SK-N-MC (cell line): ENCODE results near the gene CIZ1.
"Not testable (repeated sequence)": the region's sequence is repeated elsewhere in the genome, so short reads cannot be mapped to it uniquely, and the experiment has no call there.

Experiments
- DNase-seq: peaks from one replicate; pipeline ENCODE4 v3.0.0-alpha.2; 2011; ENCODE audit warnings: low read depth, low spot score
- H3K27ac ChIP-seq: fragments of 200-600 bp; sonication (generic); 2 replicates; pipeline ENCODE4 v1.5.1; 2016; ENCODE audit warnings: mixed run types
- H3K36me3 ChIP-seq: fragments of 200-600 bp; sonication (generic); 2 replicates; pipeline ENCODE4 v1.6.1; 2017; ENCODE audit warnings: antibody characterized with exemption, low read length, mixed read lengths; ENCODE audit not compliant: insufficient read depth
- H3K4me3 ChIP-seq: fragments of 200-600 bp; sonication (generic); 2 replicates; pipeline ENCODE4 v1.5.1; 2016
- H3K9ac ChIP-seq: fragments of 200-600 bp; sonication (generic); 2 replicates; pipeline ENCODE4 v1.8.0; 2017; ENCODE audit warnings: mixed run types, mixed read lengths; ENCODE audit not compliant: insufficient read length
- H3K9me3 ChIP-seq: fragments of 200-600 bp; sonication (generic); 2 replicates; pipeline ENCODE4 v1.6.1; 2017; ENCODE audit warnings: low read depth, mild to moderate bottlenecking, antibody characterized with exemption, low read length, moderate library complexity, mixed read lengths
- EZH2 ChIP-seq: fragments of 200-600 bp; sonication (generic); IDR thresholded peaks from one replicate; pipeline ENCODE4 v1.6.1; 2017; ENCODE audit warnings: antibody characterized with exemption
- FOXP2 ChIP-seq: optimal IDR thresholded peaks from 2 replicates; pipeline ENCODE3; 2011; ENCODE audit warnings: mild to moderate bottlenecking, moderate library complexity; ENCODE audit not compliant: insufficient read depth; ENCODE audit errors: extremely low read length, control extremely low read depth
- POLR2AphosphoS5 ChIP-seq: IDR thresholded peaks from 2 replicates; pipeline ENCODE4 v1.6.1; 2012; ENCODE audit warnings: mild to moderate bottlenecking, low read depth, low read length, borderline replicate concordance

The CIZ1 gene

GRCh38 chr9:128191406-128192046, at the start of gene CIZ1:
CIZ1 (minus strand) TSS chr9:128191572; CDS start chr9:128190857, 715 bp downstream.
- no peak for DNase-seq
- Histone ChIP-seq H3K9me3 (no peaks in the 10 kb centered on the region), H3K27ac (0 out of 2 replicates have a peak within 1 kb of the TSS, but pooled peaks have one; percentile 13), H3K9ac (peak within 1 kb of the TSS; percentile 97), H3K36me3 (peaks cover 14% of the 10 kb centered on the region; the same call in 1 of the 2 replicates), H3K4me3 (peak within 1 kb of the TSS; percentile 96)
- TF ChIP-seq EZH2 = no peak
- TF ChIP-seq POLR2AphosphoS5 = no peak; the same call in 1 of the 2 replicates
- no peak for TF ChIP-seq FOXP2

GRCh38 chr9:128233817-128234406, 42.5 kb upstream of the CIZ1 start:
- TF ChIP-seq POLR2AphosphoS5 (no peak), FOXP2 (no peak), EZH2 (no peak)
- DNase-seq = no peak
- Histone ChIP-seq H3K9ac (no peak overlapping the region), H3K36me3 (no peaks in the 10 kb centered on the region), H3K9me3 (no peaks in the 10 kb centered on the region), H3K27ac (no peak overlapping the region), H3K4me3 (no peak overlapping the region)

- DNase-seq = no peak
- H3K9ac ChIP-seq = no peak overlapping the region
- TF ChIP-seq EZH2 (no peak), POLR2AphosphoS5 (no peak), FOXP2 (no peak)
- no peak overlapping the region for H3K4me3 ChIP-seq
- no peak overlapping the region for H3K27ac ChIP-seq
- H3K9me3 ChIP-seq = no peaks in the 10 kb centered on the region
- no peaks in the 10 kb centered on the region for H3K36me3 ChIP-seq
Measured at GRCh38 chr9:128232528-128233428, 41.4 kb upstream of the CIZ1 start.

DNA sequence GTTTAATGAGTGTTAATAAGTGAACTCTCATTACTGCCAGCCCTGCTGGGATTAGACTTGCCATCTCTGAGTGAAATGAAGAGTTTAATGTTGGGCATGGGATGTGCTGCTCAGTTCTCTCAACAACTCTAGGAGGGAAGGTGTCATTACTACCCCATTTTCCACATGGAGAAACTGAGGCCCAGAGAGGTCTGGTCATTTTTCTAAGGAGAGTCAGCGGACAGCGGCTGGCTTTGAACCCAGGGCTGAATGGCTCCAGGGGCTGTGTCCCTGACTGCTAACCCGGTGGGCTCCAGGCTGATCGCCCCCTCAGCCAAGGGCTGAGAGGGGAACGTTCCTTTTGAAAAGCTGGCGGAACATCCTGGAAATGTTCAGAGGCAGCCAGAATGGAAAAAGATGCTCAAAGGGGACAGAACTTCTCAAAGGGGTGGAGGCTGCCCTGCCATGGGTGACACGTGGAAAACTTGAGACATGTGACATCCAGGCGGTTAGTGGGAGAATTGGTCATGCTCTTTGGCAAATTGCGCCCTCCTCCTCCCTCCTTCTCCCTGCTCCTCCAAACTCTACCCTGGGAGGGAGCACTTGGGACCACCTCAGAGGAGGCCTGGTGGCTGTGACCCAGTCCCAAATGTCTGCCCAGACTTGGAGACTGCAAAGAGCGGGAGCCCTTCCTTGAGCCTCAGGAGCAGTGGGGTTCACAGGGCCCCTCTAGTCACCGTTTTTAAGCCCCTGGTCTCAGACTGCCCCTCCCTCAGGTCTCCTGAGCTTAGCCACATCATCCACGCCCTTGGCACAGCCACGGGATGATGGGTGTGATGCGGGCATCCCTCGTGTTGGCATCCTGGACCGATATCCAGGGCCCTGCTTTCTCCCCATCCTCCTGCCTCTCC, 40.5 kb upstream of the CIZ1 start:
- Histone ChIP-seq H3K9ac (no peak overlapping the region), H3K9me3 (no peaks in the 10 kb centered on the region), H3K4me3 (no peak overlapping the region), H3K27ac (no peak overlapping the region), H3K36me3 (no peaks in the 10 kb centered on the region)
- DNase-seq = no peak
- TF ChIP-seq POLR2AphosphoS5 = no peak
- no peak for TF ChIP-seq EZH2
- TF ChIP-seq FOXP2 = no peak

GRCh38 chr9:128230897-128231296, 39.5 kb upstream of the CIZ1 start:
- H3K9ac ChIP-seq, H3K36me3 ChIP-seq, H3K4me3 ChIP-seq, DNase-seq, H3K27ac ChIP-seq, H3K9me3 ChIP-seq: not testable (repeated sequence)

DNA sequence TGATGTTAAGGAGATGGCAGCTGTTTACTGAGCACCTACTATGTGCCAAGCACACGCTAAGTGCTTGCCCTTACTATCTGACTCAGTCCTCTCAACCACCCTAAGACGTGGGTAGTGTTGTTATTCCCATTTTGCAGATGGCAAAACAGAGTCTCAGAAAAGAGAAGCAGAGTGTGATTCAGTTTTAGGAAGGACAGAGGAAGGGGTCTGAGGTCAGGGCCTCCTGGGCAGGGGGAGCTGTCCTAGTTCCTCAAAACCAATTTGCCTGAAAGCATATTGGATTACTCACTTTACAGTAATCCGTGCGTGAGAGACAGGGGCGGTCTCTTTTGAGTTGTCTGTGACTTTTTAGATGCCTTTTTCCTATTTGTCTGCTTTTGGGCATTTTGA, 35.0 kb upstream of the CIZ1 start:
- DNase-seq = no peak
- no peaks in the 10 kb centered on the region for H3K36me3 ChIP-seq
- no peak for TF ChIP-seq FOXP2
- no peak for TF ChIP-seq EZH2
- TF ChIP-seq POLR2AphosphoS5 = no peak

DNA sequence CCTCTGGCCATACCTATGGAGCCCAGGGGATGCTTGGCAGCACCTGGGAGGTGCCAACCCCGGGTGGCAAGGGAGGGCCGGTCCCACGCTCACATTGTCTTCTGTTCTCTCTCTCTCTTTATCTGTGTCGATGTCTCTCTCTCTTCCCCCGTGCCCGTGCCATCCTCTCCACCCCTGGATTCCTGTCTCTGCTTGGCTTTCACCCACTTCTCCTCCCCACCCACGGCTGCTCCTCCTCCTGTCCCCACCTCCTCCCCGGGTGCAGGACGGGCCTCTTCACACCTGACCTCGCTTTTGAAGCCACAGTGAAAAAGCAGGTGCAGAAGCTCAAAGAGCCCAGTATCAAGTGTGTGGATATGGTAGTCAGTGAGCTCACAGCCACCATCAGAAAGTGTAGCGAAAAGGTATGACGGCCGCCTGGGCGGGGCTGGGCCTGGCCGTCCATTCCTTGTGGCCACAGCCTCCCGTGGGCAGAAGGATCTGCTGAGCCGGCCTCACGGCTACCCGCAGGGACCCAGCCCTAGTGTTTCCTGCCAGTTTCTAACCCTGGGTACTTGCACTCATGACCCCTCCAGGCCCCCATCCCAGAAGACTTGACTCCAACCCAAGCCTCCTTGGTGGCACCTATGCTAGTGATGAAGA, 34.5 kb upstream of the CIZ1 start:
- Histone ChIP-seq H3K9ac (no peak overlapping the region), H3K27ac (no peak overlapping the region), H3K9me3 (no peaks in the 10 kb centered on the region), H3K36me3 (no peaks in the 10 kb centered on the region), H3K4me3 (no peak overlapping the region)
- DNase-seq = no peak
- TF ChIP-seq FOXP2 (no peak), EZH2 (no peak), POLR2AphosphoS5 (no peak)

More for the DNA sequence above, 35.0 kb upstream of the CIZ1 start:
- no peak overlapping the region for H3K27ac ChIP-seq
- H3K4me3 ChIP-seq = no peak overlapping the region
- H3K9ac ChIP-seq = no peak overlapping the region
- H3K9me3 ChIP-seq = no peaks in the 10 kb centered on the region
